Stimulated activated naive CD4-positive, alpha-beta T cell treated with Interleukin-2 at 50 U/mL for 16 hours (primary cell): ENCODE data around the gene ST6GALNAC3.

Experiments used
- DNase-seq: peaks from one replicate; lab custom pipeline; 2025; lab: John Stamatoyannopoulos, UW

Gene ST6GALNAC3

GRCh38 chr1:76252431-76252830 lies 177.9 kb downstream of the ST6GALNAC3 start:
- DNase-seq: no peak

GRCh38 chr1:76254104-76255030 lies 179.8 kb downstream of the ST6GALNAC3 start:
- no peak for DNase-seq

GRCh38 chr1:76256289-76257223 lies 182.0 kb downstream of the ST6GALNAC3 start:
- no peak for DNase-seq

- no peak for DNase-seq
Measured at GRCh38 chr1:76257823-76258222, 183.3 kb downstream of the ST6GALNAC3 start.

- no peak for DNase-seq
Measured at GRCh38 chr1:76259270-76259669, 184.7 kb downstream of the ST6GALNAC3 start.

GRCh38 chr1:76260279-76260678 lies 185.7 kb downstream of the ST6GALNAC3 start:
- DNase-seq: no peak

- DNase-seq: no peak
Measured at GRCh38 chr1:76262601-76263000, 188.1 kb downstream of the ST6GALNAC3 start.

- DNase-seq: no peak
Measured at GRCh38 chr1:76264642-76265041, 190.1 kb downstream of the ST6GALNAC3 start.

- DNase-seq: no peak
Measured at GRCh38 chr1:76266762-76267161, 192.2 kb downstream of the ST6GALNAC3 start.

GRCh38 chr1:76267631-76268030 lies 193.1 kb downstream of the ST6GALNAC3 start:
- no peak for DNase-seq

- DNase-seq: no peak
Measured at GRCh38 chr1:76268341-76268740, 193.8 kb downstream of the ST6GALNAC3 start.

GRCh38 chr1:76269155-76269554 lies 194.6 kb downstream of the ST6GALNAC3 start:
- no peak for DNase-seq

GRCh38 chr1:76274302-76274701 lies 199.8 kb downstream of the ST6GALNAC3 start:
- no peak for DNase-seq

GRCh38 chr1:76274718-76275117 lies 200.2 kb downstream of the ST6GALNAC3 start:
- no peak for DNase-seq

- DNase-seq: no peak
Measured at GRCh38 chr1:76278711-76279100, 204.2 kb downstream of the ST6GALNAC3 start.

GRCh38 chr1:76279101-76279748 lies 204.7 kb downstream of the ST6GALNAC3 start:
- no peak for DNase-seq

- DNase-seq: no peak
Measured at GRCh38 chr1:76281306-76281705, 206.8 kb downstream of the ST6GALNAC3 start.

GRCh38 chr1:76284842-76285241 lies 210.3 kb downstream of the ST6GALNAC3 start:
- no peak for DNase-seq

- no peak for DNase-seq
Measured at GRCh38 chr1:76285578-76286135, 211.1 kb downstream of the ST6GALNAC3 start.

GRCh38 chr1:76287917-76288316 lies 213.4 kb downstream of the ST6GALNAC3 start:
- DNase-seq: no peak

GRCh38 chr1:76288758-76289483 lies 214.4 kb downstream of the ST6GALNAC3 start:
- DNase-seq: no peak
